Subcutaneous adipose tissue (tissue), 4 donors: ENCODE measurements around the gene LYRM4. TPM values are rescaled to one million over a fixed set of nuclear protein-coding genes. Genes with fewer than 3 reads are reported as not detected.

Experiments used
- total RNA-seq, 4 donors: library from RNA; depleted of rRNA; stranded (reverse); fragments of >200 nt; gene quantifications; one replicate each; pipeline ENCODE4 v1.1.0, GENCODE V29; 2016
- TF ChIP-seq, protein P1 (sequence below): fragments of 450-650 bp; IDR thresholded peaks from one replicate; pipeline ENCODE4 v1.5.1; 2016; ENCODE audit warnings: low read depth, mild to moderate bottlenecking, control low read depth, antibody characterized with exemption, moderate library complexity

Gene LYRM4
- total RNA-seq, 4 donors from 2014 or later = 22.2 to 25.8 (median 25.1) TPM

DNA sequence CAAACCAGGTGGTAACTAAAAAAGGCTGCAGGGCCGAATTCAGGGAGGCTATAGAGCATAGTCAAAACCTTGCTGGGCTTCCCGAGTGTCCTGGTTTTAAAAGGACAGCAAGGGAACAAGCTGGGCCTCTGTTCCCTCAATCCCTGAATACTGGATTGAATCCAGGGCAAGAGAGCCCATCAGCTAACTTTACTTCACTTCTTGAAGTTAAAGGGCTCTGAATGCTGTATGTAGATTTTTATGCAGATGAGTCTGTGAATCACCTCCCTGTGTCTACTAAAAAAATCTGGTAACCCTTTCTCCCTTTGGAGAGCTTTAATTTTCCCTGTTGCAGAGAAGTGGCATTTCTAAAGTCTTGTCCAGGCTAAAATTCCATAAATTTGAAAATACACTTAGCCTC lies 29.5 kb downstream of the LYRM4 start:
- TF ChIP-seq, protein P1, sequence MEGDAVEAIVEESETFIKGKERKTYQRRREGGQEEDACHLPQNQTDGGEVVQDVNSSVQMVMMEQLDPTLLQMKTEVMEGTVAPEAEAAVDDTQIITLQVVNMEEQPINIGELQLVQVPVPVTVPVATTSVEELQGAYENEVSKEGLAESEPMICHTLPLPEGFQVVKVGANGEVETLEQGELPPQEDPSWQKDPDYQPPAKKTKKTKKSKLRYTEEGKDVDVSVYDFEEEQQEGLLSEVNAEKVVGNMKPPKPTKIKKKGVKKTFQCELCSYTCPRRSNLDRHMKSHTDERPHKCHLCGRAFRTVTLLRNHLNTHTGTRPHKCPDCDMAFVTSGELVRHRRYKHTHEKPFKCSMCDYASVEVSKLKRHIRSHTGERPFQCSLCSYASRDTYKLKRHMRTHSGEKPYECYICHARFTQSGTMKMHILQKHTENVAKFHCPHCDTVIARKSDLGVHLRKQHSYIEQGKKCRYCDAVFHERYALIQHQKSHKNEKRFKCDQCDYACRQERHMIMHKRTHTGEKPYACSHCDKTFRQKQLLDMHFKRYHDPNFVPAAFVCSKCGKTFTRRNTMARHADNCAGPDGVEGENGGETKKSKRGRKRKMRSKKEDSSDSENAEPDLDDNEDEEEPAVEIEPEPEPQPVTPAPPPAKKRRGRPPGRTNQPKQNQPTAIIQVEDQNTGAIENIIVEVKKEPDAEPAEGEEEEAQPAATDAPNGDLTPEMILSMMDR = no peak

DNA sequence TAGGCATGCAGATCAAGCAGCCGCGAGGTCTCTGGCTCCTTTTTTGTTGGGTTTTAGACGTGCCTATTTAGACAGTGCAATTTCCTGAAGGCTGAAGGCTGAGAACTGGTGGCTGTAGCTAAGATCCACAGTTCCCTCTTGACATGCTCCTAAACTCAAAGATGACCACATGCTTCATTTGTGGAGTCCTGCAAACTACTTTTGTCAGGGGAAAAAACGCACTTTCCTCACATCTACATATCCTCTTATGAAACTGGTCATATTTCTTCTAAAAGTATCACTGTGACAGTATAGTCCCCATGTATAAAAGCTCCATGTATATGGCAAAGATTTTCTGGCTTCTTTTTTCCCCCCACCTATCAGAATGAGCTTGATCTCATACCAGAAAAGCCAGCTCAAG lies 30.7 kb downstream of the LYRM4 start:
- TF ChIP-seq, protein P1 = no peak

- TF ChIP-seq, protein P1 = no peak
These were observed 31.4 kb downstream of the LYRM4 start for GRCh38 chr6:5229356-5229755.

DNA sequence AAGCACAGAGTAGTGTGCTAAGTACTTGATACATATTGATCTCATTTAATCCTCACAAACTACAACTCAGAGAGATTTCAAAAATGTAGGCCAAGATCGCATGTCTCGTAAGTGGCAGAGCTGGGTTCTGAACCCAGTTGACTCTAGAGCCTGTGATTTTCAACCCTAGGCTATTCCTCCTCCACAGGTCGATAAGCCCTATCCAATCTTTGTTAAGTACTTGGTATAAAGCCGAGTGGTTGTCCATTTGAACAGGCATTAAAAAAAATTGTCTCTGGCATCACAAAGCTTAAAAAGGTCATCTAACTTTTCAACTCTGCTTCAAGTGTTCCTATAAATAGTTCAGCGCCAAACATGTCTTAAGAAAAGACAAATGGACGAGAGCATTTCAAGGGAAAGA lies 37.4 kb downstream of the LYRM4 start:
- TF ChIP-seq, protein P1 = no peak

DNA sequence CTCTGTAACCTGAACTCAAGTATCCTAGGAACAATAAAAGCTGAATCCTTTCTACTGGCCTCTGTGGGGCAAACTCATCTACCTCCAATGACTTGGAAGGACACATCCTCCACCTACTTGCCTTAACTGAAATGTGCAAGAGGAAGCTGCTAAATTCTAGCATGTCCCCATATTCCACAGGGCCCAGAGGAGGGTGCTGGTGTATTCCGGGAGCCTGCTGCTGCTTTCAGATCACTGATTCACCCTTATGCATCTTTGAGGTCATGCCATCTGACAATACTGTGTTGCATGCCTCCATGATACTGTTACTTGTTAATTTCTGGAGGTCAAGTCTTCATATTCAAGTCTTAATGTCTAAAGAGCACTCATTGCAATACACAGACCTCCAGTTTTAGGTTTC lies 40.3 kb downstream of the LYRM4 start:
- TF ChIP-seq, protein P1 = no peak

DNA sequence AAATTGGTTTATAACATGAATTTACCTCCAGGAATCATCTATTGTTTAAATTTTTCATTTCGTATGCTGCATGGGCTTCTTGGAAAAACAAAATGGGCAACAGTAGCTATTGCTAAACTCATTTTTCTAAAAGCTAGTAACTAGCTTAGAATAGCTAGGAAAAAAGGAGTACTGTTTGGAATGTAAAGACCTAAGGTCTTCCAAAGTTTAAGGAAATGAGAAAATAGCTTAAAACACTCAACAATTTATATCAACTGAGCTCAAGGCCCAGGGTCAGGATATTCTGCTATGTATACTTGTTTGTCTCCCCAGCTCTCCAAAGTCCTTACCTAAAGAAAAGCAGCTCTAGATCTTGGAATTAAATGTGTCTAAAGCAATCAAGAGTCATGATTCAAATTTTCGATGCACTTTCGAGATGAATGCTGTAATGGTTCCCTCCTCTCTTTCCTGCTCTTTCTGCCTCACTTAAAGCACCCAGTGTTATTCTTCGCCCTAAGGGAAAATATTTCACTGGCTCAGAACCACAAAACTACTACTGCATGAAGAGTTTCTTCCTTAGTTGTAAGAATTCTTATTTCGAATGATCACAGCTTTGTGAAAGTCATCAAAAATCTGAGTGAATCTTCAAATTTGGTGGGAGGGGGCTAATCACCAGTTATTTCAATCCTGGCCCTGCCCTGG lies 41.6 kb downstream of the LYRM4 start:
- TF ChIP-seq, protein P1 = no peak

DNA sequence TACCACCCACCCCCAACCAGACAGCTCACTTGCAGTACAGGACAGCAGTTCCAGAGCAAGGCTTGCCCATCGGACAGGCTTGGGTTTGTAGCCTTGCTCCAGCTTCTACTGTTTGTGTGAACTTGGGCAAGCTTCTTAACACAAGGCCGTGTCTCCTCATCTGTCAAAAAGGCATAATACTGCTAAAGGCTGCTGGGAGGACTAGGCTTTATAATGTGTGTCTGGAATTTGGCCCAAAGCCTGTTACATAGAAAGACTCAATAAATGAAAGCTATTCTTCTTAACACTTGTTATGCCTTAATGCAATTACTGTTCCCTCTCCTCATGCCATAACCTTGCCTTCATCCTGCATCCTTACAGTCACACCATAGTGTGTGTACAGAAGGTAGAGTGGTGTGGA lies 43.4 kb downstream of the LYRM4 start:
- TF ChIP-seq, protein P1 = no peak
